GM10248 (cell line): ENCODE measurements around the gene NOS1.

Experiments
- CTCF ChIA-PET: fragments of 300-600 bp; sonication (Branson Sonifier 250); formaldehyde crosslinking; extraction: SDS; loops from one replicate; lab custom pipeline; 2021; ENCODE audit warnings: antibody characterized with exemption; lab: Yijun Ruan, JAX
- POLR2A ChIA-PET: fragments of 350-650 bp; sonication (Branson Sonifier 250); formaldehyde crosslinking; extraction: SDS; loops from one replicate; lab custom pipeline; 2020; ENCODE audit warnings: antibody characterized with exemption; lab: Yijun Ruan, JAX
- DNase-seq: peaks from one replicate; pipeline ENCODE4 v3.0.0; 2012; ENCODE audit errors: extremely low spot score
- CTCF ChIP-seq: IDR thresholded peaks from 2 replicates; pipeline ENCODE4 v1.5.1; 2012; ENCODE audit warnings: mild to moderate bottlenecking, low read depth; ENCODE audit errors: extremely low read depth, missing control alignments, control extremely low read depth

NOS1 gene

GRCh38 chr12:117218149-117218548 is 143.3 kb downstream of the NOS1 start:
- TF ChIP-seq CTCF, result no peak
- CTCF ChIA-PET, result interaction anchor here (1.0 kb wide), 1 partner anchor 98 kb away, joined by 3 read pairs; no protein-coding TSS in a partner anchor
- no peak for DNase-seq
- POLR2A ChIA-PET, result no interaction called here

GRCh38 chr12:117216686-117217085 is 144.7 kb downstream of the NOS1 start:
- ChIA-PET POLR2A (no interaction called here), CTCF (interaction anchor here (0.9 to 1.2 kb wide), 2 partner anchors 20 to 641 kb away, joined by 3 read pairs; no protein-coding TSS in a partner anchor)
- TF ChIP-seq CTCF, result no peak
- no peak for DNase-seq

- no peak for TF ChIP-seq CTCF
Measured at GRCh38 chr12:117214797-117215196, 146.6 kb downstream of the NOS1 start.

GRCh38 chr12:117213295-117213808 is 148.1 kb downstream of the NOS1 start:
- POLR2A ChIA-PET, result no interaction called here
- CTCF ChIA-PET, result interaction anchor here (0.7 to 4.3 kb wide), 15 partner anchors 9 to 644 kb away, joined by 3 to 28 read pairs (median 4); no protein-coding TSS in a partner anchor
- TF ChIP-seq CTCF, result no peak
- no peak for DNase-seq

More at GRCh38 chr12:117214797-117215196, 146.6 kb downstream of the NOS1 start:
- no peak for DNase-seq
- ChIA-PET POLR2A (no interaction called here), CTCF (interaction anchor here (1.3 to 1.5 kb wide), 3 partner anchors 18 to 634 kb away, joined by 3 read pairs; no protein-coding TSS in a partner anchor)

GRCh38 chr12:117212563-117213190 is 148.7 kb downstream of the NOS1 start:
- POLR2A ChIA-PET, result no interaction called here
- TF ChIP-seq CTCF, result peak; percentile 84
- CTCF ChIA-PET, result interaction anchor here (0.7 to 4.3 kb wide), 16 partner anchors 8 to 644 kb away, joined by 3 to 28 read pairs (median 4); no protein-coding TSS in a partner anchor
- peak; percentile 78 for DNase-seq

- CTCF ChIA-PET, result interaction anchor here (0.9 to 4.3 kb wide), 7 partner anchors 8 to 643 kb away, joined by 3 to 28 read pairs (median 6); no protein-coding TSS in a partner anchor
- TF ChIP-seq CTCF, result no peak
- POLR2A ChIA-PET, result interaction anchor here (0.5 kb wide), 1 partner anchor 780 kb away, joined by 4 read pairs; no protein-coding TSS in a partner anchor
Measured at GRCh38 chr12:117210266-117210918, 151.0 kb downstream of the NOS1 start.

More at GRCh38 chr12:117210266-117210918, 151.0 kb downstream of the NOS1 start:
- DNase-seq, result no peak
